Right kidney (tissue), 1 donor: ENCODE results near the gene CD177.
"Not testable (repeated sequence)": the region's sequence is repeated elsewhere in the genome, so short reads cannot be mapped to it uniquely, and the experiment has no call there.

Experiments
- DNase-seq: peaks from one replicate; pipeline ENCODE4 v3.0.0-alpha.2; 2016

The CD177 gene

GRCh38 chr19:43332058-43332922 is 21.2 kb upstream of the CD177 start:
- no peak for DNase-seq

GRCh38 chr19:43336508-43336907 is 17.0 kb upstream of the CD177 start:
- DNase-seq: not testable (repeated sequence)

- no peak for DNase-seq
These were observed 15.7 kb upstream of the CD177 start for GRCh38 chr19:43337737-43338136.

- DNase-seq: no peak
These were observed 15.0 kb upstream of the CD177 start for GRCh38 chr19:43338530-43338929.

- DNase-seq: not testable (repeated sequence)
These were observed 14.1 kb upstream of the CD177 start for GRCh38 chr19:43339243-43339930.

- DNase-seq: not testable (repeated sequence)
These were observed 13.4 kb upstream of the CD177 start for GRCh38 chr19:43340101-43340500.

GRCh38 chr19:43341098-43341497 is 12.4 kb upstream of the CD177 start:
- not testable (repeated sequence) for DNase-seq

- DNase-seq: not testable (repeated sequence)
These were observed 11.4 kb upstream of the CD177 start for GRCh38 chr19:43342104-43342503.

GRCh38 chr19:43344347-43344925 is 9.1 kb upstream of the CD177 start:
- not testable (repeated sequence) for DNase-seq

GRCh38 chr19:43349813-43350212 is 3.7 kb upstream of the CD177 start:
- DNase-seq: not testable (repeated sequence)

- no peak for DNase-seq
These were observed 1.3 kb upstream of the CD177 start for GRCh38 chr19:43351998-43352746.

- peak; percentile 23 for DNase-seq
These were observed 780 bp downstream of the CD177 start for GRCh38 chr19:43354305-43354627.

- DNase-seq: not testable (repeated sequence)
These were observed 3.3 kb downstream of the CD177 start for GRCh38 chr19:43356749-43357148.

- peak; percentile 4 for DNase-seq
These were observed 8.7 kb downstream of the CD177 start for GRCh38 chr19:43362179-43362578.

GRCh38 chr19:43362745-43363144 is 9.3 kb downstream of the CD177 start:
- no peak for DNase-seq

GRCh38 chr19:43365677-43366076 is 12.2 kb downstream of the CD177 start:
- not testable (repeated sequence) for DNase-seq

- DNase-seq: no peak
These were observed 14.3 kb downstream of the CD177 start for GRCh38 chr19:43367822-43368221.

GRCh38 chr19:43368897-43369296 is 15.4 kb downstream of the CD177 start:
- not testable (repeated sequence) for DNase-seq

GRCh38 chr19:43371909-43372308 is 18.4 kb downstream of the CD177 start:
- DNase-seq: no peak

- no peak for DNase-seq
These were observed 19.0 kb downstream of the CD177 start for GRCh38 chr19:43372462-43372861.

- not testable (repeated sequence) for DNase-seq
These were observed 24.1 kb downstream of the CD177 start for GRCh38 chr19:43377624-43378023.

- DNase-seq: no peak
These were observed 26.5 kb downstream of the CD177 start for GRCh38 chr19:43380008-43380407.
